Spleen (tissue), 7 donors: ENCODE data around the gene ZC3H12D.

ENCODE experiments used
- POLR2A ChIP-seq, 3 donors: fragments of 450-650 bp; IDR thresholded peaks; one replicate each; pipeline ENCODE4 v1.5.1; 2017; ENCODE audit warnings: antibody characterized with exemption in 3 of 3, mild to moderate bottlenecking in 1 of 3
- POLR2AphosphoS5 ChIP-seq, 3 donors: sonication (generic); formaldehyde crosslinking; IDR thresholded peaks; one replicate each; pipeline ENCODE4 v1.5.1; 2017; ENCODE audit warnings: antibody characterized with exemption in 3 of 3
- TF ChIP-seq, protein P1 (sequence below), 11 experiments: fragments of 200-600 bp in 7 of 11; fragments of 450-650 bp in 4 of 11; sonication (generic) in 4 of 11; IDR thresholded peaks in 8 of 11; conservative IDR thresholded peaks in 3 of 11; 1 replicate in 7 of 11; 2 replicates in 4 of 11; pipeline versions ENCODE4 v1.4.0 to v1.8.0; 2016 to 2021; ENCODE audit warnings: antibody characterized with exemption in 11 of 11, inconsistent platforms in 4 of 11, mild to moderate bottlenecking in 1 of 11
- donor health status: DM: no; HTN: no; CAD: no; lungs with moderate emphysema.
- donor health status: DM: no; HTN: no; CAD: no.
- donor health status: DM: no; HTN: no; CAD: no.

DNA sequence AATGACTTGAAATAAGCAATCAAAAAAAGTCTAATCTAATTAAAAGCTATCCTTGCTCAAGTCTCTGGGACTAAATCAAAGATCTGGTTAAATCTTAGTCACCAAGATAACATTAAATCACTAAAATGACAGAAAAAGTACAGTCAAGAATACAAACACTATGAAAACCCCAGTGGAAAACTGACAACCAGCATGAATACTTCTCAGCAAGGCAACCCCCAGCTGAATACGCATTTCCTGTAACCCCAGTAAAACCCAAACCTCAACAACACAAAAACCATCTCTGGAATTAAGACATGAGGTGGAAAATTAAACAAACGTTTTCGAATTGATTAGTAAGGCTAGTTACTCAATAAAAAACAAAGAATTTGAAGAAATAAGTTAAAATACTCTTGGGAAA, 23.7 kb upstream of the ZC3H12D start:
- TF ChIP-seq, protein P1, sequence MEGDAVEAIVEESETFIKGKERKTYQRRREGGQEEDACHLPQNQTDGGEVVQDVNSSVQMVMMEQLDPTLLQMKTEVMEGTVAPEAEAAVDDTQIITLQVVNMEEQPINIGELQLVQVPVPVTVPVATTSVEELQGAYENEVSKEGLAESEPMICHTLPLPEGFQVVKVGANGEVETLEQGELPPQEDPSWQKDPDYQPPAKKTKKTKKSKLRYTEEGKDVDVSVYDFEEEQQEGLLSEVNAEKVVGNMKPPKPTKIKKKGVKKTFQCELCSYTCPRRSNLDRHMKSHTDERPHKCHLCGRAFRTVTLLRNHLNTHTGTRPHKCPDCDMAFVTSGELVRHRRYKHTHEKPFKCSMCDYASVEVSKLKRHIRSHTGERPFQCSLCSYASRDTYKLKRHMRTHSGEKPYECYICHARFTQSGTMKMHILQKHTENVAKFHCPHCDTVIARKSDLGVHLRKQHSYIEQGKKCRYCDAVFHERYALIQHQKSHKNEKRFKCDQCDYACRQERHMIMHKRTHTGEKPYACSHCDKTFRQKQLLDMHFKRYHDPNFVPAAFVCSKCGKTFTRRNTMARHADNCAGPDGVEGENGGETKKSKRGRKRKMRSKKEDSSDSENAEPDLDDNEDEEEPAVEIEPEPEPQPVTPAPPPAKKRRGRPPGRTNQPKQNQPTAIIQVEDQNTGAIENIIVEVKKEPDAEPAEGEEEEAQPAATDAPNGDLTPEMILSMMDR (IDR thresholded peaks at IDR 0.05 in 8 of 11, conservative IDR thresholded peaks at IDR 0.05 in 3 of 11): no peak
- TF ChIP-seq POLR2A (IDR thresholded peaks at IDR 0.05) (no peak), POLR2AphosphoS5 (IDR thresholded peaks at IDR 0.05) (no peak)
